ENCODE measurements around the gene NELL1.

The NELL1 gene

DNA sequence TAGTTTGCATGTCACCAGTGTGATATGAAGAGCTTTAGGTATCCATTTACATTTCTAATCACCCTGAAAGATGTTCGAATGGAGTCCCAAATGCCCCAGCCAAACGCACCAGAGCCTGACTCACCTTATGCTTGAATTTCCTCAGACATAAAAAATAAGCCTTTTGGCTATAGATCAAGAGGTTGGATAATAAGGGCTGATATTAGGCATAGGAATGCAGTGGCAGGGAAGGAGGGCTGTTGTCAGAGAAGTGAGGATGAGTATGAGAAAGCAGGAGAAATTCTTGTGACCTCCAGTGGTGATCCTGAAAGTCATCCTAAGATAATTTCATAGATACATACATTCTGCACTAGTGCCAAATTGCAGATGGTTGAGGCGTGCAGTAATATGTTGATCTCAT, 264.6 kb downstream of the NELL1 start:
- TF ChIP-seq CSDC2 (CRISPR knock-in tag; IDR thresholded peaks at IDR 0.05) = no peak
- no peak for TF ChIP-seq ZNF565 (CRISPR knock-in tag; conservative IDR thresholded peaks at IDR 0.05; ENCODE audit: low read depth)
- TF ChIP-seq PPARA (CRISPR knock-in tag; IDR thresholded peaks at IDR 0.05; ENCODE audit: borderline replicate concordance) = no peak
- no peak for TF ChIP-seq GLIS3 (CRISPR knock-in tag; IDR thresholded peaks at IDR 0.05)
- no peak for TF ChIP-seq TCF4 (CRISPR knock-in tag; IDR thresholded peaks at IDR 0.05; ENCODE audit: borderline replicate concordance)
- TF ChIP-seq SNAI2 (CRISPR knock-in tag; IDR thresholded peaks at IDR 0.05) = no peak
- TF ChIP-seq ZFP30 (CRISPR knock-in tag; IDR thresholded peaks at IDR 0.05) = no peak
- TF ChIP-seq ESRRG (CRISPR knock-in tag; IDR thresholded peaks at IDR 0.05) = no peak
- TF ChIP-seq OSR1 (CRISPR knock-in tag; IDR thresholded peaks at IDR 0.05) = no peak
- no peak for TF ChIP-seq ZNF8 (CRISPR knock-in tag; IDR thresholded peaks at IDR 0.05)
- TF ChIP-seq, protein P1, sequence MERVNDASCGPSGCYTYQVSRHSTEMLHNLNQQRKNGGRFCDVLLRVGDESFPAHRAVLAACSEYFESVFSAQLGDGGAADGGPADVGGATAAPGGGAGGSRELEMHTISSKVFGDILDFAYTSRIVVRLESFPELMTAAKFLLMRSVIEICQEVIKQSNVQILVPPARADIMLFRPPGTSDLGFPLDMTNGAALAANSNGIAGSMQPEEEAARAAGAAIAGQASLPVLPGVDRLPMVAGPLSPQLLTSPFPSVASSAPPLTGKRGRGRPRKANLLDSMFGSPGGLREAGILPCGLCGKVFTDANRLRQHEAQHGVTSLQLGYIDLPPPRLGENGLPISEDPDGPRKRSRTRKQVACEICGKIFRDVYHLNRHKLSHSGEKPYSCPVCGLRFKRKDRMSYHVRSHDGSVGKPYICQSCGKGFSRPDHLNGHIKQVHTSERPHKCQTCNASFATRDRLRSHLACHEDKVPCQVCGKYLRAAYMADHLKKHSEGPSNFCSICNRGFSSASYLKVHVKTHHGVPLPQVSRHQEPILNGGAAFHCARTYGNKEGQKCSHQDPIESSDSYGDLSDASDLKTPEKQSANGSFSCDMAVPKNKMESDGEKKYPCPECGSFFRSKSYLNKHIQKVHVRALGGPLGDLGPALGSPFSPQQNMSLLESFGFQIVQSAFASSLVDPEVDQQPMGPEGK (CRISPR knock-in tag; IDR thresholded peaks at IDR 0.05; ENCODE audit: borderline replicate concordance) = no peak
- TF ChIP-seq CREB5 (CRISPR knock-in tag; IDR thresholded peaks at IDR 0.05; ENCODE audit: low read depth) = no peak
- no peak for TF ChIP-seq ZC3H10 (CRISPR knock-in tag; IDR thresholded peaks at IDR 0.05)
- no peak for TF ChIP-seq ARNTL (CRISPR knock-in tag; IDR thresholded peaks at IDR 0.05; ENCODE audit: borderline replicate concordance, low read depth)
- TF ChIP-seq ZNF70 (CRISPR knock-in tag; IDR thresholded peaks at IDR 0.05) = no peak
- TF ChIP-seq TOX (CRISPR knock-in tag; IDR thresholded peaks at IDR 0.05; ENCODE audit: borderline replicate concordance) = no peak
- ATAC-seq = no peak

DNA sequence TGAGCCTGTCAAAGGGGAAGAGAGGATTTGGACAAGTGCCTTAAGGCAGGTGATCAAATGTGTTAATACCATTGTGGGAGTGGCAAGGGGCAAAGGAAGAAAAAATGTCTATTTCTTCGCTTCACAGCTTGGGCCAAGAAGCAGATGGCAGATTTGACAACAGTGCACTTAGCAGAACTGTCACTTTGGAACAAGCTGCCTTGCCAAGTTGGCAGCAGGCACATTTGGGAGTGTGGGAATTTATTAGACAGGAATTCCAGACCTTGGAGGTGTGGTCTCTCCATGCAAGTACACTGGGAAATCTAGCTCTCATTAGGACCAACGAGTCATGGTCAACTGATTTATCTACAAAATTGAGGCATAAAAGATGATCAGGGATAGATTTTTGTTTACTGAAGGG, 265.1 kb downstream of the NELL1 start:
- TF ChIP-seq ZNF565 (CRISPR knock-in tag; conservative IDR thresholded peaks at IDR 0.05; ENCODE audit: low read depth) (no peak), ZFP30 (CRISPR knock-in tag; IDR thresholded peaks at IDR 0.05) (no peak), TOX (CRISPR knock-in tag; IDR thresholded peaks at IDR 0.05; ENCODE audit: borderline replicate concordance) (no peak), BACH2 (CRISPR knock-in tag; IDR thresholded peaks at IDR 0.05; ENCODE audit: borderline replicate concordance) (no peak), ARNTL (CRISPR knock-in tag; IDR thresholded peaks at IDR 0.05; ENCODE audit: borderline replicate concordance, low read depth) (no peak), TCF4 (CRISPR knock-in tag; IDR thresholded peaks at IDR 0.05; ENCODE audit: borderline replicate concordance) (no peak), ESRRG (CRISPR knock-in tag; IDR thresholded peaks at IDR 0.05) (no peak), ZNF8 (CRISPR knock-in tag; IDR thresholded peaks at IDR 0.05) (no peak), PPARA (CRISPR knock-in tag; IDR thresholded peaks at IDR 0.05; ENCODE audit: borderline replicate concordance) (no peak), RARB (CRISPR knock-in tag; IDR thresholded peaks at IDR 0.05) (no peak), CSRNP3 (CRISPR knock-in tag; IDR thresholded peaks at IDR 0.05) (no peak), ZFP3 (CRISPR knock-in tag; IDR thresholded peaks at IDR 0.05) (no peak), GLIS3 (CRISPR knock-in tag; IDR thresholded peaks at IDR 0.05) (no peak), ISL1 (CRISPR knock-in tag; IDR thresholded peaks at IDR 0.05) (no peak), CSDC2 (CRISPR knock-in tag; IDR thresholded peaks at IDR 0.05) (no peak), SNAI2 (CRISPR knock-in tag; IDR thresholded peaks at IDR 0.05) (no peak)
- TF ChIP-seq, protein P2, sequence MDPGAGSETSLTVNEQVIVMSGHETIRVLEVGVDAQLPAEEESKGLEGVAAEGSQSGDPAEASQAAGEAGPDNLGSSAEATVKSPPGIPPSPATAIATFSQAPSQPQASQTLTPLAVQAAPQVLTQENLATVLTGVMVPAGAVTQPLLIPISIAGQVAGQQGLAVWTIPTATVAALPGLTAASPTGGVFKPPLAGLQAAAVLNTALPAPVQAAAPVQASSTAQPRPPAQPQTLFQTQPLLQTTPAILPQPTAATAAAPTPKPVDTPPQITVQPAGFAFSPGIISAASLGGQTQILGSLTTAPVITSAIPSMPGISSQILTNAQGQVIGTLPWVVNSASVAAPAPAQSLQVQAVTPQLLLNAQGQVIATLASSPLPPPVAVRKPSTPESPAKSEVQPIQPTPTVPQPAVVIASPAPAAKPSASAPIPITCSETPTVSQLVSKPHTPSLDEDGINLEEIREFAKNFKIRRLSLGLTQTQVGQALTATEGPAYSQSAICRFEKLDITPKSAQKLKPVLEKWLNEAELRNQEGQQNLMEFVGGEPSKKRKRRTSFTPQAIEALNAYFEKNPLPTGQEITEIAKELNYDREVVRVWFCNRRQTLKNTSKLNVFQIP (CRISPR knock-in tag; IDR thresholded peaks at IDR 0.05; ENCODE audit: borderline replicate concordance, low read depth) = no peak
- TF ChIP-seq, protein P3, sequence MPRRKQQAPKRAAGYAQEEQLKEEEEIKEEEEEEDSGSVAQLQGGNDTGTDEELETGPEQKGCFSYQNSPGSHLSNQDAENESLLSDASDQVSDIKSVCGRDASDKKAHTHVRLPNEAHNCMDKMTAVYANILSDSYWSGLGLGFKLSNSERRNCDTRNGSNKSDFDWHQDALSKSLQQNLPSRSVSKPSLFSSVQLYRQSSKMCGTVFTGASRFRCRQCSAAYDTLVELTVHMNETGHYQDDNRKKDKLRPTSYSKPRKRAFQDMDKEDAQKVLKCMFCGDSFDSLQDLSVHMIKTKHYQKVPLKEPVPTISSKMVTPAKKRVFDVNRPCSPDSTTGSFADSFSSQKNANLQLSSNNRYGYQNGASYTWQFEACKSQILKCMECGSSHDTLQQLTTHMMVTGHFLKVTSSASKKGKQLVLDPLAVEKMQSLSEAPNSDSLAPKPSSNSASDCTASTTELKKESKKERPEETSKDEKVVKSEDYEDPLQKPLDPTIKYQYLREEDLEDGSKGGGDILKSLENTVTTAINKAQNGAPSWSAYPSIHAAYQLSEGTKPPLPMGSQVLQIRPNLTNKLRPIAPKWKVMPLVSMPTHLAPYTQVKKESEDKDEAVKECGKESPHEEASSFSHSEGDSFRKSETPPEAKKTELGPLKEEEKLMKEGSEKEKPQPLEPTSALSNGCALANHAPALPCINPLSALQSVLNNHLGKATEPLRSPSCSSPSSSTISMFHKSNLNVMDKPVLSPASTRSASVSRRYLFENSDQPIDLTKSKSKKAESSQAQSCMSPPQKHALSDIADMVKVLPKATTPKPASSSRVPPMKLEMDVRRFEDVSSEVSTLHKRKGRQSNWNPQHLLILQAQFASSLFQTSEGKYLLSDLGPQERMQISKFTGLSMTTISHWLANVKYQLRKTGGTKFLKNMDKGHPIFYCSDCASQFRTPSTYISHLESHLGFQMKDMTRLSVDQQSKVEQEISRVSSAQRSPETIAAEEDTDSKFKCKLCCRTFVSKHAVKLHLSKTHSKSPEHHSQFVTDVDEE (CRISPR knock-in tag; IDR thresholded peaks at IDR 0.05) = no peak
- TF ChIP-seq, protein P1 (CRISPR knock-in tag; IDR thresholded peaks at IDR 0.05; ENCODE audit: borderline replicate concordance) = no peak
- no peak for ATAC-seq

Data from SK-N-SH treated with all-trans-retinoic acid at 6 μM for 48 hours (cell line).